ENCODE measurements around the gene EFCAB8.

EFCAB8 gene

GRCh38 chr20:32922466-32922865 is 63.7 kb downstream of the EFCAB8 start:
- no peak overlapping the region for H3K14ac ChIP-seq (ENCODE audit: low read length)
- no peak overlapping the region for H4K91ac ChIP-seq (ENCODE audit: low read depth, low read length, poor library complexity)
- no peak overlapping the region for H2BK15ac ChIP-seq (ENCODE audit: low read length)
- H3K9ac ChIP-seq (ENCODE audit: low read depth, low read length, poor library complexity), result no peak overlapping the region
- H3K18ac ChIP-seq (ENCODE audit: low read length), result no peak overlapping the region
- H4K8ac ChIP-seq (ENCODE audit: low read depth, low read length), result no peak overlapping the region
- H3K4me1 ChIP-seq (ENCODE audit: control insufficient read depth in 2 of 2, insufficient read depth in 1 of 2, low read depth in 1 of 2, low read length in 2 of 2), result no peaks in the 10 kb centered on the region
- no peak overlapping the region for H2BK5ac ChIP-seq (ENCODE audit: low read length)
- no peak overlapping the region for H2BK12ac ChIP-seq (ENCODE audit: low read length)
- no peaks in the 10 kb centered on the region for H3K79me1 ChIP-seq (ENCODE audit: low read depth, low read length)
- no peak for DNase-seq (ENCODE audit: low spot score)
- no peak overlapping the region for H3K27ac ChIP-seq (replicated peaks; ENCODE audit: low read length)
- WGBS, 2 donors (ENCODE audit: extremely low coverage in 2 of 2, insufficient read length in 2 of 2, insufficient replicate concordance in 1 of 2), result no CpG with 5 or more reads among the region's 3 CpGs
- H2AFZ ChIP-seq (ENCODE audit: low read length), result no peak overlapping the region
- H3K27me3 ChIP-seq (ENCODE audit: control insufficient read depth in 3 of 3, insufficient read depth in 3 of 3, low read depth in 1 of 3, low read length in 3 of 3), result peaks cover 0 to 8% (median 0%) of the 10 kb centered on the region in 3 experiments
- no peak overlapping the region for H2AK5ac ChIP-seq (ENCODE audit: low read depth, low read length)
- H3K23ac ChIP-seq (ENCODE audit: low read depth, low read length, poor library complexity), result no peak overlapping the region
- no peaks in the 10 kb centered on the region for H3K36me3 ChIP-seq (replicated peaks in 1 of 2; ENCODE audit: control insufficient read depth in 2 of 2, insufficient read depth in 2 of 2, low read length in 2 of 2)
- no peak overlapping the region for H2BK120ac ChIP-seq (ENCODE audit: low read depth, low read length)
- H3K4me3 ChIP-seq (ENCODE audit: low read length in 2 of 2), result no peak overlapping the region
- no peak overlapping the region for H3K4ac ChIP-seq (ENCODE audit: low read length)
- H3K4me2 ChIP-seq (ENCODE audit: insufficient read depth, low read length, poor library complexity, severe bottlenecking), result no peak overlapping the region
- no peaks in the 10 kb centered on the region for H3K9me3 ChIP-seq (replicated peaks in 1 of 2; ENCODE audit: control insufficient read depth in 2 of 2, insufficient read depth in 1 of 2, low read depth in 1 of 2, low read length in 2 of 2)

DNA sequence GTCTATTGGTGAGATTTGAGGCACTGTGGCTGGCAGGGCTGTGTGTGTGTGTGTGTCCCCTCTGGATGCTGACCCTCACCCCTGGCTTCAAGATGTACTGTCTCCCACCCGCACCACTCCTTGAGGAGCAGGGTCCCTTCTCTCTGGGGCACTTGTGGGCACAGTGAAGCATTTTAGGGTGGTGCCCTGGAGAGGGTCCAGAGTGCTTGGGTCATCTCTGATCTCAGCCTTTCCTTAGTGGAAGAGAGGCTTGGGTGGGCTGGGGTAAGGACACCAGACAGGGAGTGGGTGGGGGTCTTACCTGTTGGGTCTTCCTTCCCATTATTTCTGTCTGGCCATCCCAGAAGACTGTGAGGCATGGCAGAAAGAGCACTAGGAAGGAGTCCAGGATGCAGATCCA is 66.1 kb downstream of the EFCAB8 start:
- Histone ChIP-seq H2AFZ (ENCODE audit: low read length) (no peak overlapping the region), H4K91ac (ENCODE audit: low read depth, low read length, poor library complexity) (no peak overlapping the region), H2AK5ac (ENCODE audit: low read depth, low read length) (no peak overlapping the region), H2BK120ac (ENCODE audit: low read depth, low read length) (no peak overlapping the region), H3K9me3 (replicated peaks in 1 of 2; ENCODE audit: control insufficient read depth in 2 of 2, insufficient read depth in 1 of 2, low read depth in 1 of 2, low read length in 2 of 2) (no peaks in the 10 kb centered on the region), H2BK5ac (ENCODE audit: low read length) (no peak overlapping the region), H2BK15ac (ENCODE audit: low read length) (no peak overlapping the region), H3K4ac (ENCODE audit: low read length) (no peak overlapping the region), H3K18ac (ENCODE audit: low read length) (no peak overlapping the region), H3K4me1 (ENCODE audit: control insufficient read depth in 2 of 2, insufficient read depth in 1 of 2, low read depth in 1 of 2, low read length in 2 of 2) (no peaks in the 10 kb centered on the region), H3K4me3 (ENCODE audit: low read length in 2 of 2) (no peak overlapping the region), H3K4me2 (ENCODE audit: insufficient read depth, low read length, poor library complexity, severe bottlenecking) (no peak overlapping the region), H3K27me3 (ENCODE audit: control insufficient read depth in 3 of 3, insufficient read depth in 3 of 3, low read depth in 1 of 3, low read length in 3 of 3) (peaks cover 0 to 3% (median 0%) of the 10 kb centered on the region in 3 experiments), H3K36me3 (replicated peaks in 1 of 2; ENCODE audit: control insufficient read depth in 2 of 2, insufficient read depth in 2 of 2, low read length in 2 of 2) (no peaks in the 10 kb centered on the region), H3K14ac (ENCODE audit: low read length) (no peak overlapping the region), H3K27ac (replicated peaks; ENCODE audit: low read length) (no peak overlapping the region), H3K23ac (ENCODE audit: low read depth, low read length, poor library complexity) (no peak overlapping the region), H4K8ac (ENCODE audit: low read depth, low read length) (no peak overlapping the region), H2BK12ac (ENCODE audit: low read length) (no peak overlapping the region), H3K9ac (ENCODE audit: low read depth, low read length, poor library complexity) (no peak overlapping the region), H3K79me1 (ENCODE audit: low read depth, low read length) (no peaks in the 10 kb centered on the region)
- WGBS, 2 donors (ENCODE audit: extremely low coverage in 2 of 2, insufficient read length in 2 of 2, insufficient replicate concordance in 1 of 2), result no CpG with 5 or more reads among the region's 1 CpG
- DNase-seq (ENCODE audit: low spot score), result no peak

- H3K4ac ChIP-seq (ENCODE audit: low read length), result no peak overlapping the region
- no peaks in the 10 kb centered on the region for H3K36me3 ChIP-seq (replicated peaks in 1 of 2; ENCODE audit: control insufficient read depth in 2 of 2, insufficient read depth in 2 of 2, low read length in 2 of 2)
- H3K14ac ChIP-seq (ENCODE audit: low read length), result no peak overlapping the region
- no peaks in the 10 kb centered on the region for H3K9me3 ChIP-seq (replicated peaks in 1 of 2; ENCODE audit: control insufficient read depth in 2 of 2, insufficient read depth in 1 of 2, low read depth in 1 of 2, low read length in 2 of 2)
- H3K4me1 ChIP-seq (ENCODE audit: control insufficient read depth in 2 of 2, insufficient read depth in 1 of 2, low read depth in 1 of 2, low read length in 2 of 2), result no peaks in the 10 kb centered on the region
- H2BK120ac ChIP-seq (ENCODE audit: low read depth, low read length), result peak overlapping the region; percentile 88
- no peak for DNase-seq (ENCODE audit: low spot score)
- H2BK12ac ChIP-seq (ENCODE audit: low read length), result peak overlapping the region; percentile 4
- H3K4me2 ChIP-seq (ENCODE audit: insufficient read depth, low read length, poor library complexity, severe bottlenecking), result no peak overlapping the region
- H3K4me3 ChIP-seq (ENCODE audit: low read length in 2 of 2), result no peak overlapping the region
- peak overlapping the region; percentile 72 for H4K8ac ChIP-seq (ENCODE audit: low read depth, low read length)
- H3K27ac ChIP-seq (replicated peaks; ENCODE audit: low read length), result no peak overlapping the region
- no peak overlapping the region for H4K91ac ChIP-seq (ENCODE audit: low read depth, low read length, poor library complexity)
- peaks cover 0 to 3% (median 0%) of the 10 kb centered on the region in 3 experiments for H3K27me3 ChIP-seq (ENCODE audit: control insufficient read depth in 3 of 3, insufficient read depth in 3 of 3, low read depth in 1 of 3, low read length in 3 of 3)
- no peak overlapping the region for H2AFZ ChIP-seq (ENCODE audit: low read length)
- H3K23ac ChIP-seq (ENCODE audit: low read depth, low read length, poor library complexity), result peak overlapping the region; percentile 1
- H3K18ac ChIP-seq (ENCODE audit: low read length), result peak overlapping the region; percentile 70
- H3K79me1 ChIP-seq (ENCODE audit: low read depth, low read length), result no peaks in the 10 kb centered on the region
- H2AK5ac ChIP-seq (ENCODE audit: low read depth, low read length), result no peak overlapping the region
- no peak overlapping the region for H2BK15ac ChIP-seq (ENCODE audit: low read length)
- WGBS, 2 donors (ENCODE audit: extremely low coverage in 2 of 2, insufficient read length in 2 of 2, insufficient replicate concordance in 1 of 2), result no CpG with 5 or more reads among the region's 17 CpGs
- H3K9ac ChIP-seq (ENCODE audit: low read depth, low read length, poor library complexity), result no peak overlapping the region
- H2BK5ac ChIP-seq (ENCODE audit: low read length), result no peak overlapping the region
These were observed 66.9 kb downstream of the EFCAB8 start for GRCh38 chr20:32925481-32926196.

DNA sequence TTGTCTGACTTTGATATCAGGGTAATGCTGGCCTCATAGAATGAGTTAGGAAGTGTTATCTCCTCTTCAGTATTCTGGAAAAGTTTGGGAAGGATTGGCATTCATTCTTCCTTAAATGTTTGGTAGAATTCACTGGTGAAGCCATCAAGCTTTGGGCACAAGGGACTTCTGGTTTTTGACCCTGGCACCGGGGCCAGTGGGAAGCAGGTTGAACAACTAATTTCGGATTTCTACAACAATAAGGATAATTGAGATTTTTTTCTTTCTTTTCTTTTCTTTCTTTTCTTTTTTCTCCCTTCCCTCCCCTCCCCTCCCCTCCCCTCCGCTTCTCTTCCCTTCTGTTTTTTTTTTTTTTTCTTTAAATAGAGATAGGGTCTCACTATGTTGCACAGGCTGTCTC is 70.4 kb downstream of the EFCAB8 start:
- Histone ChIP-seq H3K4me1 (ENCODE audit: control insufficient read depth in 2 of 2, insufficient read depth in 1 of 2, low read depth in 1 of 2, low read length in 2 of 2) (no peaks in the 10 kb centered on the region), H2BK120ac (ENCODE audit: low read depth, low read length) (no peak overlapping the region), H3K4me3 (ENCODE audit: low read length in 2 of 2) (no peak overlapping the region), H2AK5ac (ENCODE audit: low read depth, low read length) (no peak overlapping the region), H3K36me3 (replicated peaks in 1 of 2; ENCODE audit: control insufficient read depth in 2 of 2, insufficient read depth in 2 of 2, low read length in 2 of 2) (no peaks in the 10 kb centered on the region), H2BK5ac (ENCODE audit: low read length) (no peak overlapping the region), H3K4ac (ENCODE audit: low read length) (no peak overlapping the region), H2BK12ac (ENCODE audit: low read length) (no peak overlapping the region), H3K9ac (ENCODE audit: low read depth, low read length, poor library complexity) (no peak overlapping the region), H4K91ac (ENCODE audit: low read depth, low read length, poor library complexity) (no peak overlapping the region), H3K23ac (ENCODE audit: low read depth, low read length, poor library complexity) (no peak overlapping the region), H2AFZ (ENCODE audit: low read length) (no peak overlapping the region), H3K18ac (ENCODE audit: low read length) (no peak overlapping the region), H3K4me2 (ENCODE audit: insufficient read depth, low read length, poor library complexity, severe bottlenecking) (no peak overlapping the region), H3K27ac (replicated peaks; ENCODE audit: low read length) (no peak overlapping the region), H3K79me1 (ENCODE audit: low read depth, low read length) (no peaks in the 10 kb centered on the region), H2BK15ac (ENCODE audit: low read length) (no peak overlapping the region), H4K8ac (ENCODE audit: low read depth, low read length) (no peak overlapping the region), H3K9me3 (replicated peaks in 1 of 2; ENCODE audit: control insufficient read depth in 2 of 2, insufficient read depth in 1 of 2, low read depth in 1 of 2, low read length in 2 of 2) (no peaks in the 10 kb centered on the region), H3K14ac (ENCODE audit: low read length) (no peak overlapping the region), H3K27me3 (ENCODE audit: control insufficient read depth in 3 of 3, insufficient read depth in 3 of 3, low read depth in 1 of 3, low read length in 3 of 3) (no peaks in the 10 kb centered on the region)
- no peak for DNase-seq (ENCODE audit: low spot score)
- no CpG with 5 or more reads among the region's 3 CpGs for WGBS, 2 donors (ENCODE audit: extremely low coverage in 2 of 2, insufficient read length in 2 of 2, insufficient replicate concordance in 1 of 2)

Data from neuronal stem cell (in vitro differentiated cells).